Skeletal muscle satellite cell (primary cell): ENCODE results near the gene ARRDC1.
"Not testable (repeated sequence)": the region's sequence is repeated elsewhere in the genome, so short reads cannot be mapped to it uniquely, and the experiment has no call there.

Experiments
- H3K27me3 ChIP-seq: 2 replicates; pipeline ENCODE4 v1.7.0; 2013; ENCODE audit warnings: low read length; ENCODE audit not compliant: control insufficient read depth, insufficient read depth
- H3K36me3 ChIP-seq: 2 replicates; pipeline ENCODE4 v1.7.0; 2013; ENCODE audit warnings: mild to moderate bottlenecking, control low read depth, low read length; ENCODE audit not compliant: insufficient read depth
- H3K4me1 ChIP-seq: 2 replicates; pipeline ENCODE4 v1.7.0; 2013; ENCODE audit warnings: low read length; ENCODE audit not compliant: control insufficient read depth, insufficient read depth
- H3K4me2 ChIP-seq: 2 replicates; pipeline ENCODE4 v1.7.0; 2013; ENCODE audit warnings: mild to moderate bottlenecking, low read length
- H3K4me3 ChIP-seq: 2 replicates; pipeline ENCODE4 v1.7.0; 2013; ENCODE audit warnings: low read length
- H3K9ac ChIP-seq: 2 replicates; pipeline ENCODE4 v1.7.0; 2013; ENCODE audit warnings: mild to moderate bottlenecking, low read depth, low read length, moderate library complexity
- H3K9me3 ChIP-seq: replicated peaks from 2 replicates; pipeline ENCODE4 v1.7.0; 2013; ENCODE audit warnings: mild to moderate bottlenecking, control low read depth, low read length

The ARRDC1 gene

GRCh38 chr9:137619240-137620047 lies 14.0 kb downstream of the ARRDC1 start:
- H3K9me3 ChIP-seq = no peaks in the 10 kb centered on the region
- peak overlapping the region; percentile 74 for H3K4me3 ChIP-seq
- H3K36me3 ChIP-seq = peaks cover 23% of the 10 kb centered on the region
- H3K27me3 ChIP-seq = no peaks in the 10 kb centered on the region
- H3K4me1 ChIP-seq = peaks cover 20% of the 10 kb centered on the region
- peak overlapping the region; percentile 81 for H3K9ac ChIP-seq
- peak overlapping the region; percentile 81 for H3K4me2 ChIP-seq

GRCh38 chr9:137620048-137620405 lies 14.5 kb downstream of the ARRDC1 start:
- H3K4me1 ChIP-seq = peaks cover 20% of the 10 kb centered on the region

GRCh38 chr9:137620581-137620980 lies 15.1 kb downstream of the ARRDC1 start:
- Histone ChIP-seq H3K27me3 (no peaks in the 10 kb centered on the region), H3K4me1 (peaks cover 20% of the 10 kb centered on the region), H3K9ac (no peak overlapping the region), H3K36me3 (peaks cover 14% of the 10 kb centered on the region), H3K4me3 (peak overlapping the region; percentile 74), H3K9me3 (no peaks in the 10 kb centered on the region), H3K4me2 (peak overlapping the region; percentile 81)

More at GRCh38 chr9:137620048-137620405, 14.5 kb downstream of the ARRDC1 start:
- H3K4me2 ChIP-seq = peak overlapping the region; percentile 81
- peak overlapping the region; percentile 74 for H3K4me3 ChIP-seq
- no peaks in the 10 kb centered on the region for H3K9me3 ChIP-seq
- H3K27me3 ChIP-seq = no peaks in the 10 kb centered on the region
- H3K36me3 ChIP-seq = peaks cover 18% of the 10 kb centered on the region
- H3K9ac ChIP-seq = peak overlapping the region; percentile 81

GRCh38 chr9:137621131-137621757 lies 15.8 kb downstream of the ARRDC1 start:
- Histone ChIP-seq H3K9ac (no peak overlapping the region), H3K4me1 (peaks cover 20% of the 10 kb centered on the region), H3K4me2 (peak overlapping the region; percentile 81), H3K9me3 (no peaks in the 10 kb centered on the region), H3K27me3 (no peaks in the 10 kb centered on the region), H3K4me3 (peak overlapping the region; percentile 11), H3K36me3 (peaks cover 10% of the 10 kb centered on the region)

- H3K4me3 ChIP-seq, H3K4me2 ChIP-seq, H3K9ac ChIP-seq, H3K27me3 ChIP-seq, H3K36me3 ChIP-seq, H3K9me3 ChIP-seq: not testable (repeated sequence)
- H3K4me1 ChIP-seq = peaks cover 20% of the 10 kb centered on the region
Observed at GRCh38 chr9:137622211-137622610, 16.7 kb downstream of the ARRDC1 start.

GRCh38 chr9:137626464-137626863 lies 21.0 kb downstream of the ARRDC1 start:
- H3K4me3 ChIP-seq = no peak overlapping the region
- no peak overlapping the region for H3K4me2 ChIP-seq
- H3K9ac ChIP-seq = no peak overlapping the region
- H3K4me1 ChIP-seq = peaks cover 22% of the 10 kb centered on the region
- no peaks in the 10 kb centered on the region for H3K9me3 ChIP-seq
- H3K27me3 ChIP-seq = no peaks in the 10 kb centered on the region
- peaks cover 3% of the 10 kb centered on the region for H3K36me3 ChIP-seq

GRCh38 chr9:137627406-137627805 lies 21.9 kb downstream of the ARRDC1 start:
- H3K27me3 ChIP-seq, H3K9ac ChIP-seq, H3K4me2 ChIP-seq, H3K9me3 ChIP-seq, H3K4me3 ChIP-seq, H3K36me3 ChIP-seq: not testable (repeated sequence)
- peaks cover 27% of the 10 kb centered on the region for H3K4me1 ChIP-seq

- Histone ChIP-seq H3K9ac (no peak overlapping the region), H3K4me1 (peaks cover 35% of the 10 kb centered on the region), H3K9me3 (no peaks in the 10 kb centered on the region), H3K4me3 (no peak overlapping the region), H3K4me2 (no peak overlapping the region), H3K27me3 (no peaks in the 10 kb centered on the region), H3K36me3 (no peaks in the 10 kb centered on the region)
Observed at GRCh38 chr9:137630126-137630525, 24.6 kb downstream of the ARRDC1 start.

GRCh38 chr9:137630679-137631078 lies 25.2 kb downstream of the ARRDC1 start:
- Histone ChIP-seq H3K9me3 (no peaks in the 10 kb centered on the region), H3K4me3 (no peak overlapping the region), H3K27me3 (no peaks in the 10 kb centered on the region), H3K9ac (no peak overlapping the region), H3K4me2 (no peak overlapping the region), H3K4me1 (peaks cover 35% of the 10 kb centered on the region), H3K36me3 (no peaks in the 10 kb centered on the region)

- Histone ChIP-seq H3K9ac (no peak overlapping the region), H3K4me1 (peaks cover 35% of the 10 kb centered on the region), H3K27me3 (no peaks in the 10 kb centered on the region)
Observed at GRCh38 chr9:137631345-137632229, 26.1 kb downstream of the ARRDC1 start.

More at GRCh38 chr9:137631345-137632229, 26.1 kb downstream of the ARRDC1 start:
- Histone ChIP-seq H3K4me2 (no peak overlapping the region), H3K9me3 (no peaks in the 10 kb centered on the region), H3K36me3 (no peaks in the 10 kb centered on the region), H3K4me3 (no peak overlapping the region)
